ENCODE data around the gene TBCEL.
"Not testable (repeated sequence)": the region's sequence is repeated elsewhere in the genome, so short reads cannot be mapped to it uniquely, and the experiment has no call there.

Gene TBCEL

DNA sequence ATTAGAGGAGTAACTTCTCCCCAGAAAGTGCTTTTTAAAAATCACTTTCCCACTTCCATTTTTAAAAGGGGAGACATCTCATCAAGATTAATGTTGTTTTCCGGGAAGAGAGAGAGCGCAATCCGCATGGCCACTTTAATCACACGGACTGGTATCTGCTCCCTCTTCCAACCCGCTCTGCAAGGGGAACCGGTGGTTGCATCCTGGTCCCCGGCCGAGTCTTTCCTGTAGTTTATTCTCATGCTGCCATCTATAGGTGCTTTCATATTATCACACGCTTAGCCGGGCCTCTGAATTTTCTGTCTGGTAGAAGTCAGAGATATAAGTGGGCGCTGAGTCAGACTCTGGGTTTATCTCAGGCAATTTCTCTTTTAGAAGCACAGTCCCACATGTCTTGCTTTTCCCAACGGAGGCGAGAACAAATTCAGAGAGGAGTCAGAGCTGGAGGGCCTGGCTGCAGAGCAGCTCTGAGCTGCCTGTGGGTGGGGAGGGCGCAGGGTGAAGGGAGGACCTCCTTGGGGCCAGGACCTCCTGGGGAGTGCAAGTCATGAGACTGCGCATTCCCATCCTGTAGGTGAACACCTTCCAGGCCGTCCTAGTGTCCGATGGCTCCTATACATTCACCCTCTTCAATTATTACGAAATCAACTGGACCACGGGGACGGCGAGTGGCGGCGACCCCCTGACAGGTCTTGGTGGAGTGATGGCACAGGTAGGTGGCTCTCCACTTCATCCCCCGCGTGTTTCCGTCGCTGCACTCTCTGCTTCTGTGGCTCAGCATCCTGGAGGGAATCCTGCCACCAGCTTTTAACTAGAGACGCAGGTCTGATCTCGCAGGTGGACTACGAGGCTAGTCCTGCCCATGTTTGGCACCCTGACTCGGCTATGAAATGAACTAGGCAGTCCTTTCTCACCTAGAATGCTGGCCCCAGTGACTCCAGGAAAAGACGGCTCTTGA, 88.9 kb downstream of the TBCEL start:
- Histone ChIP-seq H3K9me3 (ENCODE audit: insufficient read depth, low read length) (no peaks in the 10 kb centered on the region), H3K4me1 (ENCODE audit: insufficient read depth, insufficient read length) (peaks cover 3% of the 10 kb centered on the region), H3K27me3 (ENCODE audit: insufficient read depth, insufficient read length) (peaks cover 4% of the 10 kb centered on the region), H3K4me3 (ENCODE audit: insufficient read length, low read depth) (no peak overlapping the region), H3K36me3 (ENCODE audit: insufficient read depth, insufficient read length, low read length) (no peaks in the 10 kb centered on the region), H3K9ac (ENCODE audit: insufficient read length, low read depth) (no peak overlapping the region)
- TF ChIP-seq YY1 (IDR thresholded peaks at IDR 0.05; ENCODE audit: insufficient read depth, insufficient read length) (no peak), SUZ12 (IDR thresholded peaks at IDR 0.05; ENCODE audit: extremely low read depth, insufficient read depth, insufficient read length) (no peak), ZNF274 (IDR thresholded peaks at IDR 0.05; ENCODE audit: low read depth, low read length) (no peak)
- peak; percentile 58 for DNase-seq (ENCODE audit: low read depth, low spot score)

DNA sequence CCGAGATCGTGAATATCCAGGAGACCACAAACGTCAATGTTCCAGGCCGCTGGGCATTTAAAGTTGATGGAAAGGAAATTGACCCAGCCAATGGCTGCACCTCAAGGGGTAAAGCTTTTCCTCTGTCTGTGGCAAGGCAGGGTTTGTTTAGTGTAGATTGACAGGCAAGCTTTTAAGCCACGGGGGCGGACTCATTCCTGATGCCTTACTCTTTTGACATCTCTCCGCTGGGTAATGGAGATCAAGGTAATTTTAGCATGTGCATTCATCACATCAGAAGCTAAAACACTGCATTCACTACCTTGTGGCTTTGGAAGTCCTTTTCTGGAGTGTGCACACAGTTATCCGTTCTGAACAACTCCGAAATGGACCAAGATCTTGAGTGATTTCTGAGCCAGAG, 89.7 kb downstream of the TBCEL start:
- peak overlapping the region; percentile 32 for H3K9ac ChIP-seq (ENCODE audit: insufficient read length, low read depth)
- H3K4me1 ChIP-seq (ENCODE audit: insufficient read depth, insufficient read length) = peaks cover 3% of the 10 kb centered on the region
- TF ChIP-seq YY1 (IDR thresholded peaks at IDR 0.05; ENCODE audit: insufficient read depth, insufficient read length) = no peak
- TF ChIP-seq SUZ12 (IDR thresholded peaks at IDR 0.05; ENCODE audit: extremely low read depth, insufficient read depth, insufficient read length) = no peak
- TF ChIP-seq ZNF274 (IDR thresholded peaks at IDR 0.05; ENCODE audit: low read depth, low read length) = no peak
- no peaks in the 10 kb centered on the region for H3K9me3 ChIP-seq (ENCODE audit: insufficient read depth, low read length)
- H3K4me3 ChIP-seq (ENCODE audit: insufficient read length, low read depth) = no peak overlapping the region
- DNase-seq (ENCODE audit: low read depth, low spot score) = no peak
- H3K36me3 ChIP-seq (ENCODE audit: insufficient read depth, insufficient read length, low read length) = no peaks in the 10 kb centered on the region
- peaks cover 4% of the 10 kb centered on the region for H3K27me3 ChIP-seq (ENCODE audit: insufficient read depth, insufficient read length)

DNA sequence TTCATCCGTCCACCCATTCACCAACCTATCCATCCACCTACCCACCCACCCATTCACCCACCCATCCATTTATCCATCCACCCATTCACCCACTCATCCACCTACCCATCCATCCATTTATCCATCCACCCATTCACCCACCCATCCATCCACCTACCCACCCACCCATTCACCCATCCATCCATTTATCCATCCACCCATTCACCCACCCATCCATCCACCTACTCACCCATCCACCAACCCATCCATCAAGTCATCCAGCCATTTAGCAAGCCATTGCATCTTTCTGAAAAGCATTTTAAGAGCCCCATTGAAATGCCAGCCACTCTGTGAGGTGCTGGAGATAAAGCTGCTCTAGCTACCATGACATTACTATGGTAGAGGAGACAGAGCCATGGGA, 91.1 kb downstream of the TBCEL start:
- not testable (repeated sequence) for H3K9me3 ChIP-seq (ENCODE audit: insufficient read depth, low read length); H3K4me3 ChIP-seq (ENCODE audit: insufficient read length, low read depth); H3K9ac ChIP-seq (ENCODE audit: insufficient read length, low read depth); H3K36me3 ChIP-seq (ENCODE audit: insufficient read depth, insufficient read length, low read length); H3K4me1 ChIP-seq (ENCODE audit: insufficient read depth, insufficient read length); DNase-seq (ENCODE audit: low read depth, low spot score); H3K27me3 ChIP-seq (ENCODE audit: insufficient read depth, insufficient read length)

DNA sequence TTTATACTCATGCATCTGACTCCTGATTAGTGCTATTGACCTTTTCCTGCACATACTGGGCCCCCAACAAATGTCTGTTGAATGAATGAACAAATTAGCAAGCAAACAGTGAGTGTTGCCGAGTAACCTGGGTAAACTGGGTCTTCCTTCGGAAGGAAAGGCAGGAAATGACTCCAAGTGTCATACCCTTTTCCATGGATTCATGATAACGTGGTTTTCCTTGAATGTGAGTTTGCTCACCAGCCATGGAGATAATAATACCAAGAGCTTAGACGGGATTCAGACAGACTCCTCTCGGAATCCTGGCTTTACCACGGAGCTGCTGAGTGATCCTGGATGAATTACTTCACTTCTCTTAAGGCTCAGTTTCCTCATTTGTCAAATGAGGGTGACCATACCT, 93.9 kb downstream of the TBCEL start:
- TF ChIP-seq ZNF274 (IDR thresholded peaks at IDR 0.05; ENCODE audit: low read depth, low read length) (no peak), YY1 (IDR thresholded peaks at IDR 0.05; ENCODE audit: insufficient read depth, insufficient read length) (no peak), SUZ12 (IDR thresholded peaks at IDR 0.05; ENCODE audit: extremely low read depth, insufficient read depth, insufficient read length) (no peak)
- Histone ChIP-seq H3K9me3 (ENCODE audit: insufficient read depth, low read length) (no peaks in the 10 kb centered on the region), H3K27me3 (ENCODE audit: insufficient read depth, insufficient read length) (no peaks in the 10 kb centered on the region), H3K36me3 (ENCODE audit: insufficient read depth, insufficient read length, low read length) (no peaks in the 10 kb centered on the region), H3K4me1 (ENCODE audit: insufficient read depth, insufficient read length) (peaks cover 2% of the 10 kb centered on the region), H3K4me3 (ENCODE audit: insufficient read length, low read depth) (no peak overlapping the region), H3K9ac (ENCODE audit: insufficient read length, low read depth) (no peak overlapping the region)
- DNase-seq (ENCODE audit: low read depth, low spot score) = no peak

DNA sequence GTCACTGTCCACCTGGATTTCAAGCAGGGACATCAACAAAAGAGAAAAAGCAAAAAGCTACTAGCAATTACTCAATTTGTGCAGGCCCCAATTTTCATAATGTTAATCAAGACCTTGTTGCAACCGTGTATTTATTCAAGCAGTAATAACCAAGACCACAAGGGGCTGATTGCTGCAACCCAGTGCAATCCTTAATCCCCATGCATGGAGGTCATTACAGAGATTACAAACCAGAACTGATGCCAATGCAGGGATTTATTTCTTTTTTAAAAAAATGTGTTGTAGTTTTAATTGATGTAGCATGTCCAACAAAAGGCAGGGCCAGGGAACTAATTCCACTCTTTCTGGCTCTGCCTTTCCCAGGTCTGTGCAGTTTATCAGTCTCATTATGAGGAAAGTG, 95.5 kb downstream of the TBCEL start:
- no peak for DNase-seq (ENCODE audit: low read depth, low spot score)
- H3K27me3 ChIP-seq (ENCODE audit: insufficient read depth, insufficient read length) = no peaks in the 10 kb centered on the region
- no peaks in the 10 kb centered on the region for H3K36me3 ChIP-seq (ENCODE audit: insufficient read depth, insufficient read length, low read length)
- no peak overlapping the region for H3K4me3 ChIP-seq (ENCODE audit: insufficient read length, low read depth)
- no peak overlapping the region for H3K9ac ChIP-seq (ENCODE audit: insufficient read length, low read depth)
- TF ChIP-seq ZNF274 (IDR thresholded peaks at IDR 0.05; ENCODE audit: low read depth, low read length) (no peak), YY1 (IDR thresholded peaks at IDR 0.05; ENCODE audit: insufficient read depth, insufficient read length) (no peak), SUZ12 (IDR thresholded peaks at IDR 0.05; ENCODE audit: extremely low read depth, insufficient read depth, insufficient read length) (no peak)
- no peaks in the 10 kb centered on the region for H3K4me1 ChIP-seq (ENCODE audit: insufficient read depth, insufficient read length)
- no peaks in the 10 kb centered on the region for H3K9me3 ChIP-seq (ENCODE audit: insufficient read depth, low read length)

DNA sequence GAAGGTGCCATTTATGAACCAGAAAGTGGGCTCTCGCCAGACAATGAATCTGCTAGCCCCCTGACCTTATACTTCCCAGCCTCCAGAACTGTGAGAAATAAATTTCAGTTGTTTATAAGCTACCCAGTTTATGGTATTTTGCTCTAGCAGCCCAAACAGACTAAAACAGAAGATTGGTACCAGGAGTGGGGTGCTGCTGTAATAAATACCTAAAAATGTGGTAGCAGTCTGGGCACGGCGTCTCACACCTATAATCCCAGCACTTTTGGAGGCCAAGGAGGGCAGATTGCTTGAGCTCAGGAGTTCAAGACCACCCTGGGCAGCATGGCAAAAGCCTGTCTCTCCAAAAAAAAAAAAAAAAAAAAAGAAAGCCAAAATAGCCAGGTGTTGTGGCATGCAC, 98.4 kb downstream of the TBCEL start:
- Histone ChIP-seq H3K4me3 (ENCODE audit: insufficient read length, low read depth) (no peak overlapping the region), H3K27me3 (ENCODE audit: insufficient read depth, insufficient read length) (no peaks in the 10 kb centered on the region), H3K4me1 (ENCODE audit: insufficient read depth, insufficient read length) (no peaks in the 10 kb centered on the region), H3K9ac (ENCODE audit: insufficient read length, low read depth) (no peak overlapping the region), H3K36me3 (ENCODE audit: insufficient read depth, insufficient read length, low read length) (no peaks in the 10 kb centered on the region), H3K9me3 (ENCODE audit: insufficient read depth, low read length) (no peaks in the 10 kb centered on the region)
- TF ChIP-seq SUZ12 (IDR thresholded peaks at IDR 0.05; ENCODE audit: extremely low read depth, insufficient read depth, insufficient read length) (no peak), YY1 (IDR thresholded peaks at IDR 0.05; ENCODE audit: insufficient read depth, insufficient read length) (no peak), ZNF274 (IDR thresholded peaks at IDR 0.05; ENCODE audit: low read depth, low read length) (no peak)
- DNase-seq (ENCODE audit: low read depth, low spot score) = no peak

DNA sequence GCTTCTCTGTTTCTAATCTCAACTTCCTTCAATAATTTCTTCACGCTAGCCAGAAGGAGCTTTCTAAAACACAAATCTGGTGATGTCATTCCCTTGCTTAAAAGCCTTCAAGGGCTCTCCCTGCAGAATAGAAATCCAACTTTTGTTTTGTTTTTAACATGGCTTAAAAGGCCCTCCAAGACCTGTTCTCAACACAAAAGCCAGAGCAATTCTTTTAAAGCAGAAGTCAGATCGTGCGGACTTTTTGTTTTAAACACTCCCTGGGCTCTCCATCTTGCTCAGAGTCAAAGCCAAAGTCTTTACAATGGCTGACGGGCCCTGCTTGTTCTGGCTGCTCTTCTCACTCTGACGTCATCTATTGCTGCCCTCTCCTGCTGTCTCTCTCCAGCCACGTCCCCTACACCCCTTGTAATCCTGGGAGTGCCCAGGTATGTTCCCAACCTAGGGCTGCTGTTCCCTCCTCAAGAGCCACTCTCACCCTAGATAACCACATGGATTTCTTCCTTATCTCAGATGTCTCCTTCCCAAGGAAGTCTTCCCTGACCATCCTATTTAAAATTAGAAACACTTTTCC, 99.7 kb downstream of the TBCEL start:
- no peak for DNase-seq (ENCODE audit: low read depth, low spot score)
- Histone ChIP-seq H3K4me3 (ENCODE audit: insufficient read length, low read depth) (no peak overlapping the region), H3K4me1 (ENCODE audit: insufficient read depth, insufficient read length) (no peaks in the 10 kb centered on the region), H3K9me3 (ENCODE audit: insufficient read depth, low read length) (no peaks in the 10 kb centered on the region), H3K36me3 (ENCODE audit: insufficient read depth, insufficient read length, low read length) (no peaks in the 10 kb centered on the region), H3K27me3 (ENCODE audit: insufficient read depth, insufficient read length) (no peaks in the 10 kb centered on the region), H3K9ac (ENCODE audit: insufficient read length, low read depth) (no peak overlapping the region)
- no peak for TF ChIP-seq SUZ12 (IDR thresholded peaks at IDR 0.05; ENCODE audit: extremely low read depth, insufficient read depth, insufficient read length)
- no peak for TF ChIP-seq YY1 (IDR thresholded peaks at IDR 0.05; ENCODE audit: insufficient read depth, insufficient read length)
- TF ChIP-seq ZNF274 (IDR thresholded peaks at IDR 0.05; ENCODE audit: low read depth, low read length) = no peak
